ENCODE measurements around the gene ARMH2.
A peak's percentile ranks its signal among the peaks of the same experiment; 100 is the strongest.

Gene ARMH2

DNA sequence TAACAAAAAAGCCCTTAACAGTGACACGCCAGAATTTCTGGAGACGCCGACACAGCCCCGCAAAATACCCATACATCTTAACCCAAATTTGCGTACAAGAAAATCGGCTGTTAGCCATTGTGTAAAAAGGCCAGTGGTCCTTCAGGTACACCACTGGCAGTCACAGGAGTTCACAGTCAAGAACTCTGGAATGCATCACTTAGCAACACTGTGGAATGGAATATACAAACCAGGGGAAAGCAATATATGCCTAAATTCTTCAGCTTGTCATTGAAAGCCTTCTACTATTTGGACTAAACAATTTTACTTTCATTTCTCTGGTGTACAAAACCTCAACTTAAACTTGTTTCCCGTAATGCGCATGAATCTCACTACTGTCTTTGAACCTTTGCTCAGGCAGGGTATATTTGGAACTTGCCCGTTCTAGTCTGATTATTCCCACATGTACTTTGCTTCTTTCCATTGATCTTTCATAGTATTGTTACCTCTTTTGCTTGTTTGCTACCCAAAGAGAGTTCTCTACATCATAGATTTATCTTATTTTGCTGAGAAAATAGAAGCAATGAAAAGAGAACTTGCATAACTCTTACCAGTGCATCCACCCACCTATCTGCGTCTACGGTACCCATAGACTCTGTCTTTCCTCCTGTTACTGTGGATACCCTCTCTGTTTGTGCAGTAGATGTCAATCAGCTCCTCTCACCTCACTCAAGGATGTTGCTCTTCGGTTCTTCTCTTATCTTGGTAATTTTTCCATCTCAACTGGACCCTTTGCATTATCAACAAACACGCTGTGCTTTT lies at the start of gene ARMH2:
Gene ARMH2 (minus strand): TSS at position 178 of the 801 bp plus-strand sequence. CDS start 60 bp downstream, at position 118.
- DNase-seq = no peak

DNA sequence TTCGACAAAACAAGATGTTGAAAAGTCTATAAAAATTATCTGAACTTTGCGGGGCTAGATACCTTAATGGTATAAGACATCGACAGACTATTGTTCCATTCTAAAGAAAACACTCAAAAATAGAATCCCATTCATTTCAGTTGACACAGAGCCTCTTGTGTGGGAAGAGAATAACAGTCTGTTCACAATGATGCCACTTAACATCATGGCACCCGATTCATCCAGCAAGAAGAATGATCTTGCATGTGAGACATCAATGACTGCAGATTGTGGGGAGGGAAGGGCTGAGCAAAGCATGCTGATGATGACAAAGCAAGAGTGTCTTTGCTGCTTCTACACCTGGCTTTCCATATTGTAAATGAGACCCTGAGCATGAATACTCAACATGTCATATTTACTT lies 49.7 kb upstream of the ARMH2 start:
- DNase-seq = peak; percentile 25

DNA sequence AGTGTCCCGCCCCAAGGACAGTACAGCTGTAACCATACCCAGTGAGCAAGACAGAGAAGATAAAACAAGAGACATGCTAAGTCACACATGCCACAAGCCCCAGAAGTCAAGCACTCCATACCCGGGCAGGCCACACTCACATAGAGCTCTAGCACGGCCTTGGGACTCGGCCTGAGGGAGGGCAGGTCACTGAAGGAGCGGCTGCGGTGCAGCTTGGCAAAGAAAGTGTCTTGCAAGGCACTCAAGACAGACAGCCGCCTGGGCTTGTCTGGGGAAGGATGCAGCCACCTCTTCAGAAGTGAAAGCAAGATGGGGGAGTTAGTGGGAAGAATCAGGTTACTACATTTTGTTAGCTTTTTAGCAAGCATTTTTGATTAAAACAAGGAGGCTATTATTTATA lies 48.7 kb upstream of the ARMH2 start:
- DNase-seq = no peak

DNA sequence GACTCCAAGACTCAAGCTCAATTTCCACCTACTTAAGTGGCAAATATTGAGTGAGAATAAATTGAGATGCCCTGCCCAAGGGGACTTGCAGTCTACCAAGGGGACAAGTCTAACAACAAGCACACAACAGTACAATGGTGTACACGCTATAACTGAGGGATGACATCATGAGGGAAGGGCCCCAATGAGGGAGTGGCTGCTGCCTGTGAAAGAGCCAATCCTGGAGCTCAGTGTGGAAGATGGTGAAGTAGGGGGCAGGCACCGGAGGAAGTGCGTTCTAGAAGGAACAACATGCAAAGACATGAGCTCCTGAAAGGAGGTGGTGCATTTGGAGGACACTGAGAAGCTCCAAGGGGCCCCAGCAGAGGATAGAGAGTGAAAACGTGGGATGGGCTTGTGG lies 46.9 kb upstream of the ARMH2 start:
- no peak for DNase-seq

DNA sequence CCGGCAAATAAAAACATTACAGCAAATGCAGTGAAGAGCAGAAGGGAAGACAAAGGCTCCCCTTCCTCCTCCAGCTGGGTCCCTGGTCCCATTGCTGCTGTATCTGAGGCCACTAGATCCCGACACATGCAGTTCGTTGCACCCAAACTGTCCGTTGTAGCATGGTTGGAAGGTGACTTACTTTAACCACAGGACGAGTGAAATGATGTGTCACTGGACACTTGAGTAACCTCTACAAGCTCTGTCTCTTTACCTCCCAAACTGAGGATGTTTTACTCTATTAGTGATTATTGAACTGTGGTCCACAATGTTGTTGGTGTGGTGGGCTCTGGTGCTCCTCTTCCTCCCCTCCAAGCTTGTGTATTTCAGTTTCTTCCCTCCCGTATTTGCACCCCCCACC lies 46.2 kb upstream of the ARMH2 start:
- DNase-seq = no peak

DNA sequence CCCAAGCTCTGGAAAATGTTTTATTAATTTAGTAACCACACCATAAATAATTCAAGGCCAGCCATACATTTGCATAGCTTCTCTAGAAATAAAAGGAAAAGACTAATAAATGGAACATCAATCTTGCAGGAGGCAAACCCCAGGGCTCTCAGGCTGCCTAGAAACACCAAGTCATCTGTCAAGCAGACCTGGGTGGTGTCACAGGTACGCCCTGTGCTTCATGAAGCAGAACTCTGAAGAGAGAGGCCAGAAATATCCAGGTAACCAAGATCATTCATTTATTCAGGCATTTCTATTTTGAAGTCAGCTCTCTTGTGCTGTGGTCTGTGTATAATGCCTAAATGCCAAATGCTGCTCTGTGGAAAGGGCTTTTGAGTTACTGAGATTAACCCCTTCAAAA lies 45.3 kb upstream of the ARMH2 start:
- no peak for DNase-seq

DNA sequence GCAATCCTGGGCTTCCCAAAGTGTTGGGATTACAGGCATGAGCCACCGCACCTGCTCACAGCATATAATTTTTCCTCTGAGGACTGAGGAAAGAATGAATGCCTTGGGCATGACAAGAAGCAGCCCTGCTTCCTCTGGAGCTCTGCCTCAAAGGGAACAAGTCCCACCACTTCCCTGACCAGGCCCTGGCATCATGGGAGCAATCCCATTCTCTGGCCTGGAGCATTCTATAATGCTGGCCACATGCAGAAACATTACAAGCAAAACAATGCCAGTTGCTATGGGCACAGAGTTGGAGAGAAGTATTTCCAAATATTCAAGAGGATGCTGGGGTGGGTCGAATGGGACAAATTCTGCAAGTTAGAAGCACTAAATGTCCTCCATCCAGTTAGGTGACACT lies 41.5 kb upstream of the ARMH2 start:
- no peak for DNase-seq

DNA sequence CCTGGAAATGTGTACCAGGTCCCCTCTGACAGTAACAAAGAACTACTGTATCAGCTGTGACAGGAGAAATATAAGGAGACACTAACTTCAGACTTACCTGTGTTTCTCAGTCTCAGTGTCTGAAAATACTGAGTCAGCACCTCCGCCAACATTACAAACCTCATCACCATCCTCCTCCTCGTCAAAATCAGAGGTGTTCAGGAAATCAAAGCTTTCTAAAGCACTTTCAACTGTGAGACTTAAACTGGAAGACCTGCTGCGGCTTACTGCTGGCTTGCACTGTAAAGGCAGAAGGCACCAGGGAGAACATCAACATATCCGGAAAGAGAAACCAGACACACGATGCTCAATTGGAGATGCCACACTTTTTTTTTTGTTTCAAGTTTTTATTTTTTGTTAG lies 40.3 kb upstream of the ARMH2 start:
- DNase-seq = no peak

DNA sequence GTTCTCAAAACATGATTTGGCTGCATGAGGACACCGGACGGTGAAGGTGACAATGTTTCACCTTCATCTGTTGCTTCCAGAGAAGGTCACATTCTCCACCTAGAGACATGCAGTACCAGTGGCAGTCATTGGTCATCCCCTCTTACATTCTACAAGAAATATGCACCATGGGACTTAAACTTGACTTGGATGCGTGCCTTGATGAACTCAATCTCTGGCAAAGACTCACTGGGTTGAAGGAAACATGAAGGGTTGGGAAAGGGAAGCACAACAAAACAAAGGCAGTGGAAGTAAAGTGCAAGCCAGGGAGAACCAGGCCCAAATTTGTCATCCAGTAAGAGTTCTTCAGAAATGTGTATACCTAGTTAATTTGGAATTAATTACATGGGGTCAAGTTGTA lies 39.4 kb upstream of the ARMH2 start:
- no peak for DNase-seq

DNA sequence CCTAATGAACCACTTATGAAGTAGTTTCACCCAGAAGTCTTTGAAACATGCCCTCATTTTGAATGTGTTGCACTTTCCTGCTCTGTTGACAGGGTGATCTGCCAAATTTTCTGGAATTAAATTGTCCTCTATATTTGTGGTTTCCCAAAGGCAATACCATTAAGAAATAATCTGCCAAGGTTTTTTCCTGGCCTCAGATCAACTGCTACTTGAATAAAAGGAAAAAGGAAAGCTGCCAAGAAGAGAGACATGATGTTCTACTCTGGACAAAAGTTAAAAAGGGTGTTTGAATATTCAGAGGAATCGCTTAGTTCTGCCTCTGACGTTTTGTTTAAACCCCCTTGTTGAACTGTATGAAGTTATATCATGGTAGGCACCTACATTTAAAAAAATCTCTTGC lies 37.4 kb upstream of the ARMH2 start:
- DNase-seq = no peak

DNA sequence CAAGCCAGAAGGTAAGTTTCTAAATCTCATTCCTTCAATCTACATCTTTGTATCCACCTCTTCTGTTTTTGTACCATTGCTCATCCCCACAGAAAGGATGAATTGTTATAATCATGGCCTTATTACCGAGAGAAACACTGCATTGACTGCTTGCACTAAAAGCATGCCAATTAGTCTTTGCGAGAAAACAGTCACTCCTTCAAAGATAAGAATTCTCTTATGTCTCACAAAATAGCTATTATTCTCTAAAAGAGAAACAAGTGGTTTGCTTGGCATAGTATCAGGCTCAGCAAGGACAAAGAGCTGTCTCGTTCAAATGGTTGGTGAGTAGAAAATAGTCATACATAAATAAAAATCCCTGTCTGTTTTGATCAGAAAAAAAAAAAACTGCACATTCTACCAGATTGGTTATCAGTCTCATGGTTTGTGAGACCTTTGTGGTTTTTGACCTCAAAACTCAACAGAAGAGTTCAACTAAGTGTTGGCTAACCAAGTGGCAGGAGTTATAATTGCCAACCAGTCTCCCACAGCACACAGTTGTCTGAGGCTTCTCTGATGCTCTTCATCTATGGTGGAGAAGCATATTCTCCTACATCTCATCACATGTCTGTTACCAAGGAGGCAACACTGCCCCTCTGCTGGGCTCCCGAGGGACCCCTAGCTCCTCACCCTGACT lies 35.1 kb upstream of the ARMH2 start:
- DNase-seq = no peak

DNA sequence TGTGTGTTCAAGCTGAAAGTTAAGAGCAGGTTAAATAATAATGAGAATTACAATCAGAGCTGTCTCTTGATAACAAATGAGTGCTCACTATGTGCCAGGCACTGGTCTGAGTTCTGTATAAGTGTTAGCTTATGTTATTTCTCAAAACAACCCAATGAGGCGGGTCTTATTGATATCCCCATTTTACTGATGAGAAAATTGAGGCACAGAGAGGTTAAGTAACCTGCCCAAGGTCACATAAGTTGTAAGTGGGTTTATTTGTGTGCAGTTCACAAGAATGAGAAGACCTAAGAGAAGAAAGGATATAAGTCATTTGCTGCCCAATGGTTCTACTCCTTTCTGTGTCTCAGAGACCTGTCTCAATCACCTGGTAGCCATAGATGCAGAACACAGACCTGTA lies 34.1 kb upstream of the ARMH2 start:
- no peak for DNase-seq

DNA sequence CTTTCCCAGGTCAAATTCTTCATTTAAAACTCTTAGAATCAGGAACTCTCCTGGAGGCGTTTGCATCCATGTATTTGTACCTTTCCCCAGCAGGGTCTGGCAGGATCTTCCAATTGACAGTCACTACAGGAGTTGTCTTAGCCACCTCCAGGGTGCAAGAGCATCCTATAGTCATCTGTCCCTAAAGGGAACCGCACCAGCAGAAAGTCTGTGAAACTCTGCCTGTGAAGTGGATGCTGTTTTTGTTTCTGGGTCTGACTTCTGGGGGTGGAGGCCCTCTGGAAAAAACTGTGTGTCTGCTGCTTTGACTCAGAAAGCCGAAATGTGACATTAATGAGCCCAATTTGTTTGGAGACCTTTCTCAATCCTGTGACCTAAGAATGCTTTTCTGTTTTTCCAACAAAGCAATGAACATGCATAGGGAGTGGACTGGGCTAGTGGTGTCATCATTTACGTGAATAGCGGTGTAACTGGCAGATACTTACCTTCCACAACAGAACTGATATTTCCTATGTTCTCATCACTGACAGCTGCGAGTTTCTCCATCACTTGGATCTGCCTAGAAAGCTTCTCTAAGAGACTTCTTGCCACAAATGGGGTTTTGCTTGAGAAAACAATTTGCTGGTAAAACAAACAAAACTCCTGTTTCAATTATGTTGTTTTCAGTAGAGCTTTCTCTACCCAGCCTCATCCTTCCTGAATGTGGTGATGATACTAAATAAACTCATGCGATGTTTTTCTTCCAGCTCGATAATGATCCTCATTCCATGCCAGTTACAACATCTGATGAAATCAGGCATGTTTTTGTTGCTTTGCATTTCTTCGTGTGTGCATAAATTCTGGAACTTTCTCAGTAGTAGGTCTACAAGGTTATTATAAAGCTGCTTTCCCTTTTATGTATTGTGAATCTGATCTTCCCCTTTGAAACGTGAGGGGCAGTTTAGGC lies 33.3 kb upstream of the ARMH2 start:
- no peak for DNase-seq

DNA sequence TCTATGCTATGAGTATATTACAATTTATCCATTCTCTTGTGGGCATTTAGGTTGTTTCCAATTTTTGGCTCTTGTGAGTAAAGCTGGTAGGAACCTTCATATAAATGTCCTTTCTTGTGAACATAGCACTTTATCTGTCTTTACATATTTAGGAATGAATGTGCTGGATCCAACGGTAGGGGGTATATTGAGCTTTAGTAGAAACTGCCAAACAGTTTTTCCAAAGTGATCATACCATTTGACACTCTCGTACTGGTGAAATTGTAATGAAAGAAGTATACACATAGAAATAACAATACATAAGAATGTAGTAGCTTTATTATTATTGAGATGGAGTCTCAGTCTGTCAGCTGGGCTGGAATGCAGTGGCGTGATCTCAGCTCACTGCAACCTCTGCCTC lies 30.9 kb upstream of the ARMH2 start:
- DNase-seq = no peak

DNA sequence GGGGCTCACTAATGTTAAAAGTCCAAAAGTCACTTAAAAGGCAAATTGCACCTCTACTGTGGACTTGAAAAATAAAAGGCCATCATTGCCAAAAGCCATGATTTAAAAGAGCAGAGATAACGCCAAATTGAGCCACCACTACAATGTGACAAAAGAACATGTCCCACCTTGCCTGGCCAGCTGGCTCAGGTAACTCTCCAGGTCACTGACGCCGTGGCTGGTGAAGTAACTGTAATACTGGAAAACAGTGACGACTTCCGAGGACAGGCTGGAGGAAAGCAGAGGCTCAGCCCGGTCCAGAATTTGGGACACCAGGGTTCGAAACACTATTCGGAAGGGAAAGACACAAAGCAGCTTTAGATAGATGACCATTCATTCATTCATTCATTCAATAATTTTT lies 29.3 kb upstream of the ARMH2 start:
- no peak for DNase-seq

DNA sequence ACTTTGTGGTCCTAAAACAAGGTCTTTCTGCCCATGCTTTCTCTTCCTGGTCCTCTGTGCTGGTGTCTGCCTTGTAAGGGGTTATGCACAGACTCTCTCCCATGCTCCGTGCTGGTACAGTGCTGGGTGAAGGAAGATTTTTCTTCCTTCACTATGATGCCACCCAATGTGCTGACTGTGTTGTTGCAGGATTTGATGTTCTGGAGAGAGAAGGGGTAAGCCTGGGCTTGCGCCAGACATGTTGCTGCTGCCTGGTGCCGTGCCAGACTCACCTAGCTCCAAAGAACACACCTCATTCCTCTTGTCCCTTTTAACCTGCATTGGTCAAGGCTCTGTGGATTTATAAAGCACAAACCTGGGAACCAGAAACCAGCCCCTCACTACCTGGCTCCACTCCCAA lies 28.4 kb upstream of the ARMH2 start:
- no peak for DNase-seq

DNA sequence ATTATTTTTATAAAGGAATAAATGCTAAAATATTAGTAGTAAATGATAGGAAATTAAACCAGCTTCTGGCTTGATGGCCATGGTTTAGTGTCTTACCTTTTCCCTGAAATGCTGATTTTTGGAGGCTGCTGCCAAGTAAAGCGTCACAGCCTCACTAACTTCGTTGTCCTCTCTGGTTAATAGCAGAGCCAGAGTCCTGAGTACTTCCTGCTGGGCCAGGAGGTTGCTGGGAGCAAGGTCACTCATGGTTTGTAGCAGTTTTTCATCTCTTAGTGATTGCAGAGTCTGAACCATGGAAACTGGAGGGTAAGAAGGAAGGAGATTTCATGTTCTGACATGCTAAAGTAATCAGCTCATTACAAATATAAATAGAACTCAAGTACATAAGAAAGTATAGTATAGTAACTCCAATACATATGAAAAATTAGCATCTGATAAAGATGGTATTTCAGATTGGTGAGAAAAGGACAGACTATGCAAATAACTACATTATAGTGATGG lies 26.5 kb upstream of the ARMH2 start:
- DNase-seq = no peak

DNA sequence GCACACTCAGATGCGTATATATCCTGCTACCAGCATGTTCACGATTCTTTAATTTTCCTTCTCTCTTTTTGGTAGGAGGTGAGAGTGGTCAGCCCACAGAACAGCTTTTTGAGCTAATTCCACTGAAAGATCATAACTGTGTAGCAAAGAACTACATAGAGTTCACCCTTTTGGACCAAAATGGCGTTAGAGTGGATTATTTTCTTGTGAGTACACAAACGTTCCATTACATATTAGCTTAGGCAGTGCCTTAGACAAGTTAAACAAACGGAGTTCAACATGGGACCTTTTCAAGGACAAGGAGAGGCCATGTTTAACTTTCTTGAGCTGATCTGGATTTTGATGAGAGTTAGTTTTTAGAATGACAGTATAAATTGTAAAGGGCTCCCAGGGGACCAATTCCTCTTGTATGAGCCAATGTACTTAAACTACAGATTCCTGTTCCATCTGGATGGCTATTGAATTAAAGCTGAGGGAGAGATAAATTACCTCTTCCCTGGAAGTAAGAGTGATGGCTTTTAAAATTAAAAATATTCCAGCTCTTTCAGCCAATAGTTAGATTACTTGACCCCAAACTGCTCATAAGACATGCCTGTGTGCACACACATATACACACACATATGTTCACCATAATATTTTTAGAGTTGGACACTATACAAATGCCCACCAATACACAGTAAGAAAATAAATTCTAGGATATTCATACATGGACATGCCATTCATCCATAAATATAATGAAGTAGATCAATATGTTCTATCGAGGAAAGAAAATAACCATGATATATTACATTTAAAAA lies 25.6 kb upstream of the ARMH2 start:
- no peak for DNase-seq

DNA sequence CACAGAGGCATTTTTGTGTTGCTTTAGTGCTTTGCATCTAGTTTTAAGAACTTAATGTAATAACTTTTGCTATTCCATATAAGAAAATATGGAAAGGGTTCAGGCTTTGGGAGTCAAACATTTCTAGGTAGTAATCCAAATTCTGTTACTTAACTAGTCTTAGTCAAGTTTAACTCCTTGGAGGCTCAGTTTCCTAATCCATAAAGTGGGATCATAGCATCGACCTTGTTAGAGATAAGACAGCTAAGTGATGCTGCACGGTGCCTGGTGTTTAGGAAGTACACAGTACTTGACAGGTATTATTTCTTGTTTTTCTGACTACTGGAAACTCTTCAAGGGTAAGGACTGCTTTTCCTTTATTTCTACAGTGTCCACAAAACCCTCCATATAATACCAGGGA lies 24.5 kb upstream of the ARMH2 start:
- DNase-seq = no peak

DNA sequence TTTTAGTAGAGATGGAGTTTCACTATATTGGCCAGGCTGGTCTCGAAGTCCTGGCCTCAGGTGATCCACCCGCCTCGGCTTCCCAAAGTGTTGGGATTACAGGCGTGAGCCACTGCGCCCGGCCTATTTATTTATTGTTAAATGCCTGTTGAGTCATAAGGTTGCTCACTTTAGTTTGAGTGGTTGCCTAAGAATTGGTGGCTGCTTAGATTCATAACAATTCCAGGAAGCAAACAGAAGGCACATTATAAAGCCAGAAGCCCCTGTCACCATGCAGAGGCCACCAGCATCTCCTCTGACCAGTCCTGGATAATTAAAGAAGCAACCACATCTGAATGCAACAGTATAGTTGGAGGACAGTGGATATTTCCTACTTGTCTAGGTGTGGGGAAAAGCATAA lies 24.0 kb upstream of the ARMH2 start:
- DNase-seq = no peak

DNA sequence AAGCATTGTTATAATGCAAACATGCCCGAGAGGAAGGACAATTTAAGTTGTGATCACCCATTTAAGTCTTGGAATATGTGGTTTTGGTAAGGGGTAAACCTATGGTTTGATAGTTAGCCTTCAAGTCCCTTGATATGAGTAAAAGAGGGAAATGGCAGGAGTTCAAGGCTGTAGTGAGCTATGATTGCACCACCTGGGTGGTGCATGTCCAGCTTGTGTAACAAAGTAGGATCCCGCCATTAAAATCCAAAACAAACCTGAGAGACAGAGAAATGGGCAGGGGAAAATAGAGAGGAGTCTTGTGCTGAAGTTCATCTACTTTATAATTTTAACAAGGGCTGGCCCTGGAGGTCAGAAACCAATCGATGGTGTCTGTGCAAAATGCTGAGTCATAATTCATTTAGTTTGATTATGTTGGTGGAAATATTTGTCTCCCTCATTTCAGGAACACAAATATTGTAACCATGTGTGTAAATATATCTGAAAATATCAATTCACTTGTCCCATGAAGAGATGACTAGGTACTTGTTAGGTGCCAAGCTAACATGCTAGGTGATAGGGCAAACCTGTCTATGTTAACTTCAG lies 23.2 kb upstream of the ARMH2 start:
- DNase-seq = no peak

DNA sequence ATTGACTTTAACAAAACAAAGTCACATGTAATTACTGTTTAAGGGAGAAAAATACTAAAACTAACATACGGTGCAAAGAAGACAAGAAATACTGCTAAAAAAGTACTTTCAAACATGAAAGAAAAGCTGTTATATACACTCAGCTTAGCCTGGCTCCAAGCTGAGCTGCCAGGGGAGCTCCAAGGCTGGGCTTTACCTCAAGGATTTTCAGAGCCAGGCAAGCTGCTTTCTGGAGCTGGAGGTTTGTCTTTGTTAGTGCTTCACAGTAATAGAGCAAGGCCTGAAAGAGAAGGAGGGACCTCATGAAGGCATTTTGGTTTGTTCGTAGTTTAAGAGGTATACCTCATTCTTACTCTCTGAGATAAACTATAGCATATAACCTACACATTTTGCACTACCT lies 19.6 kb upstream of the ARMH2 start:
- DNase-seq = no peak
